Colon (tissue), 2 donors: Measurements from ENCODE around the gene SLC48A1.

ENCODE experiments used
- FAIRE-seq: peaks from 2 replicates; lab custom pipeline; 2012; peaks lifted over from hg19 to GRCh38; lab: Jason Lieb, UNC
- donor health status: control.
- donor health status: control.

Gene SLC48A1

DNA sequence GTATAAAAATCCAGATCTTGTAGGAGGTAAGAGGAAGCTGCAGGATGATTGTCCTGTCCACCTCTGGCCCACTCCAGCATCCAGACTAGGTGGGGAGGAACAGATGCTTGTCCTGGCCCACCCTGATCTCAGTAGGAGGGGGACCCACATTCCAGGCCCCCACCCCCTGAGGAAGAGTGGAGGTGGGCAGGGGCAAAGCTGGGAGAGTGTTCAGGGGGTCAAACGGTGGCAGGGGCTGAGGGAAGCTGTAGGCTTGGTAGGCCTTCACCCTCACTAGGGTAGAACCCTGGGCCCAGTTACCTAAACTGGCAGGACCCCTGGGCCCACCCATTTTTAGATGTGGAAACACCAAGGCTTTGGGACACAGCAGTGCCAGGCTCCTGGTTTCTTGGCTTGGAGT, 4.1 kb downstream of the SLC48A1 start:
- FAIRE-seq = no peak

DNA sequence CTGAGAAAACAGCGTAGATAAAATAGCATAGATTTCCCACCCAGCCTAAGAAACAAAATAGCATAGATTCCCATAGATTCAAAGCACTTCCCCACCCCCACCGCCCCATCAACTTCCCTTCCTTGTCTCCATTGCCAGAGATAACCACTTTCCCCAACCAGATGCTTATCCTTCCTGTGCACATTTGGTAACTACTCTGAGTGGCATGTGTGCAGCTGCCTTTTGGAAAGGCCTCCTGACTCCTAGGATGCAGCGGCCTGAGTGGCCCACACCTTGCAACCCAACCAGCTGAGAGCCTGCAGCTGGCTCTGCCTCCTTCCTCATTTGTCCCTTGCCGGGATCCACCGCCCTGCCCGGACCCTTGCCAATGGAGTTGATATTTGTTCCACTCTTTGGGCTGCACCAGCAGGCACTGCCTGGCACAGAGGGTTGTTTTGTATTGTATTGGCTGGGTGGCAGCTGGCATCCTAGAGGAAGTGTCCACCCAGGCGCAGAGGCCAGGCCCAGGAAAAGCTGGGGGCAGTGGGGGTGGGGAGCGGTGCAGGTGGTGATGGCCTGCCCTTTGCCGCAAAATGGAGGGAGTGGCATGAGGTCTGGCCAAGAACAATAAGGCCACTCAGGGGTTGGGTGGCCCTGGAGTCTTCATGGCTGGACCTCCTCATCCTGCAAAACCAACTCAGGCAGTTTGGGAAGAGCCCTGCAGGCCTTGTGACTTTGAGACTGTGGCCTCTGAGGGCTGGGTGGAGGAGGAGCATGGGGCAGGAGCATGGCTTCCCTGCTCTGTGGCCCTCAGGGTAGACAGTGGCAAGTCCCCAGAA, 4.9 kb downstream of the SLC48A1 start:
- FAIRE-seq = no peak

- FAIRE-seq = no peak
Measured at GRCh38 chr12:47778881-47779280, 5.8 kb downstream of the SLC48A1 start.

GRCh38 chr12:47779301-47779942, 6.4 kb downstream of the SLC48A1 start:
- FAIRE-seq = no peak

DNA sequence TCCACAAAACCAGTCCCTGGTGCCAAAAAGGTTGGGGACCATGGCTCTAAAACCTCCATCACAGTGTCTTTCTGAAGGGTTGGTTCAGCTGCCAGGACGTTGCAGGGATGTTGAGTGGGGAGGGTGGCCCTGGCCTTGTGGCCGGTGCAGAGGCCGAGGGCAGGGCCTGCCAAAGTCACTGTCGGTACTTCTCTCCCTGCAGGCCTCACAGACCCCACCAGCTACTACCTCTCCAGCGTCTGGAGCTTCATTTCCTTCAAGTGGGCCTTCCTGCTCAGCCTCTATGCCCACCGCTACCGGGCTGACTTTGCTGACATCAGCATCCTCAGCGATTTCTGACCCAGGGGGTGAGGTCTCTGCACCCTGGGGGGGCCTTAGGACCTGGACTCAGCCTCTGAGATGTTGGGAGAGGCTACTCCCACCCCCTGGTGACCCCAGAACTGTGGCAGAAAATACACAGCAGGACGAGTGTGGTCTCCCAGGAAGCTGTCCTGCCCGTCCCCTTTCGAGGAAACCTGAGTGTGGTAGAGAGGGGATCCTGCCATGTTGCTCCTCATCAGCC, 7.0 kb downstream of the SLC48A1 start:
- no peak for FAIRE-seq

- FAIRE-seq = no peak
Measured at GRCh38 chr12:47781479-47782371, 8.7 kb downstream of the SLC48A1 start.

- no peak for FAIRE-seq
Measured at GRCh38 chr12:47782372-47782770, 9.3 kb downstream of the SLC48A1 start.

- FAIRE-seq = no peak
Measured at GRCh38 chr12:47783024-47783755, 10.2 kb downstream of the SLC48A1 start.

DNA sequence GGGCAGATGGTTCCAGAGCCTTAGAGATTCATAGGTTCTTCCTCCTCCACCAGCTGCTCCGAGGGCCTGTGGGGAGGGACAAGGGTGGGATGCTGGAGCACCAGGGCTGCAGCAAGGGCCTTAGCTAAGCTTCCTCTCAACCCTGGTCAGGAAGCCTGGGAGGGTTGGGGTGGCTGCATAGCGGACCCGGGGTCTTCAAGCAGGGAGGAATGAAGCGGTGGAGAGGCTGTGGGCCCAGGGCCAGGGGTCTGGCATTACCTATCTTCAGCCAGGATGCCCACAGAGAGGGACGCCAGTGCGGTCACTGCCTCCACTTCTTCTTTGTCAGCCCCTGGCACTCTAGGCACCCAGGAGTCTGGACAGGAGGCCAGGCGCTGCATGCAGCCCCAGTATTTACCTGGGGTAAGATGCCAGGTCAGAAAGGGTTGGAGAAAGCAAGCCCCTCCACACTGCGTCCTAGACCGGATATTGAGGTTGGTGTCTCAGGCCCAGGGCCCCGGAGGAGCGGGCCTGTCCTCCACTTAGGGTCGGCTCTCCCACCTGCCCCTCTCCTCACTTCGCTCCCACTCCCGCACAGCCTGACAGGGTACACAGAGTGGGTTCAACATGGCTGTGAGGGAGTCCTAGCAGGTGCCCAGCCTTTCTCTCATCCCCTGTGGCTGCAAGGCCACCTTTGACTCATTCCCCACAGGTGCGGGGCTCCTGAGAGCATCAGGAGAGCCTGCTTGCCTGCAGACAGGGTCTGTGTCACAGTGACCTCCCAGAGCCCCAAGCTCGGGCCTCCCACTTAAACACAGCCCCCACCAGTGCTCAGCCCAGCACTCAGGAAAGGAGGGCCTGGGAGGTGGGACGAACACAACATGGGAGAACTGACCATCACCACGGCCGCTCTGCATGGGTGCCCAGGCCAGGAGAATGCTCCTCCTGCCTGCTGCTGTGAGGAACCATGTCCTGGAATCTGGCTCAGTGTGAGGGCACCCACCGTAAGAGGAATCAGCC, 11.1 kb downstream of the SLC48A1 start:
- FAIRE-seq = no peak

DNA sequence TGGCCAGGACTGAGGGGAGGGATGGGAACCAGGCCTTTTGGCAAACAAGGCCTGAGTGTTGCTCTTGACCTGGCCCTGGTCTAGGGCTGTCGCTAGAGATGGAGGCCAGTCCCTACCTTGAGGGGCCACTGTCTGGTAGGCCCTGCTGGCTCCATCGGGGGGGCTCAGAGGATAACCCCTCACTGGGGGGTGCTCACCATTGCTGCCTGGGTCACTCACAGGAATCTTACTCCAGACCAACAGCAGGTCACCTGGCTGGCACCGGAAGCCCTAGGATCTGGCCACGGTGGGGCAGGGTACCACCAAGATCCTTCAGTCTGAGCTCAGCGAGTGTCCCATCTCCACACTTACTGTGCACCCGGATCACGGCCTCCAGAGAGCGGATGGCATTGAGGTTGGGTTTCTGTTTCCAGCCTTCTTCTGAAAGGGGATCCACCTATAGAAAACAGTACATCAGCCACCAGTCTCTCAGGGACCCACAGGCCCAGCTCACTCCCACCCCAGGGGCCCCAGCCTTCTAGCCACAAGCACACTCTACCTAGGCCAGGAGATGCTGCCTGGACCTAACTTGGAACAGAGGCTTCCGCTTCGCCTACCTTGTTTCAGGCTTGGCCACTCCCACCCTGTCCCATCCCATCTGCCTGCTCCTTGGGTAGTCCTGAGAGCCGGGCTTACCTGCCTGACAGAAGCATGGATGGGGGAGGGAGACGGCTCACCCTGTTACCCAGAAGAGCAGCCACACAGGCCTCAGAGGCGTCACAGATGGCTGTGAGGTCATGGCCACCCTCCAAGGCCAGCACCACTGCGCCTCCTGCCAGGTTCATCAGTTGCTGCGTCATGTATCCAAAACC, 12.2 kb downstream of the SLC48A1 start:
- FAIRE-seq = no peak

DNA sequence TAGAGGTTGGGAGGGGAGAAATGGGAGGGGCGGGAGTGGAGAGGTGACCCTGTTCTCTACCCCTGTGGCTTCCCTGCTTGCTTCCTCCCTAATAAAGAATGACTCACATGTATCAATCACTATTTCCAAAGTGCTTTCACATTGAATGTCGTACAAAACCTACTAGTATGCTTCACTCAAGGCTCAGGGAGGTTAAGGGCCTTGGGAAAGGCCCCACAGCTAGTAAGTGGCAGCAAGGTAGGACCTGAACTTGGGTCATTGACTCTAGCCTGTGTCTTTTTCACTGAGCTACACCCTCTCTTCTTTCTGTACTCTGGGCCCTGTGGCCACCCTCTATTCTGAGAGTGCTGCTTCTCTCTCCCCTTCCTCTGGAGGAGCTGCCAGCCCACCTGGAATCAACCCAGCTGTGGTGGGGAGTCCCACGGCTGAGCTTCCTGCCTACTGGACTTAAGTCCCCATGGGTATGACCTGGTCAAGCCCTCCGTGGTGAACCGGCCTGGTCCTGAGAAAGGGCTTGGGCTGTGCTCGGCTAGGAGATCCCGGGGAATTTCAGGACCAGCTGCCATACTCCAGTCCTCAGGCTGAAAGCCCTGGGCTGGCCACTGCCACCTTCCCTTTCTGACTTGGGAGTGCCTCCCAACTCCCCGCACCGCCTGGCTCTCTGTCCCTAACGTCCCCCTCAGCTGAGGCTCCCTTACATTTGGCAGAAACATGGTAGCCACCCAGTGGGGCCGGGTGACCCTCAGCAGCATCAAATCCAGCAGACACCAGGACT, 13.0 kb downstream of the SLC48A1 start:
- no peak for FAIRE-seq

GRCh38 chr12:47786662-47787280, 13.7 kb downstream of the SLC48A1 start:
- no peak for FAIRE-seq

- FAIRE-seq = no peak
Measured at GRCh38 chr12:47787596-47788319, 14.7 kb downstream of the SLC48A1 start.

DNA sequence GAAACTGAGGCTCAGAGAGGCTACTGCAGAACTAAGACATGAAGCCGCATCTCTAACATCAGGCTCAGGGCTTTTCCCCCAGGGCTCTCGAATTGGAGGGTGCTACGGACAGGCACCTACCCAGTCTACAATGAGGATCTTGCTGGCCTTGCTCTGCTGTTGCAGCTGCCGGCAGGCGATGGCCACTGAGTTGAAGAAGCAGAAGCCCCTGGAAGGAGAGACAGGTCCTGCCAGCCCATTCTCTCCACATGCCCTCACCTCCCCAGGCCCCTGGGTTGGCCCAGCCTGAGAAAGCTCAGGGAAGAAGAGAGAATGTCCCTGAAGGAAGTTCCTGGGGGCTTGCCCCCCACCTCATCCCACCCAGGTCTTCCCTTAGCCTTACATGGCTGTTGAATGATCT, 16.1 kb downstream of the SLC48A1 start:
- no peak for FAIRE-seq

- no peak for FAIRE-seq
Measured at GRCh38 chr12:47789712-47790489, 16.9 kb downstream of the SLC48A1 start.

GRCh38 chr12:47790676-47791350, 17.8 kb downstream of the SLC48A1 start:
- no peak for FAIRE-seq
